HG03439 (cell line): ENCODE measurements around the gene SPTAN1.
A peak's percentile ranks its signal among the peaks of the same experiment; 100 is the strongest.
"Not testable (repeated sequence)": the region's sequence is repeated elsewhere in the genome, so short reads cannot be mapped to it uniquely, and the experiment has no call there.

ENCODE experiments used
- ATAC-seq: cut with Tn5 transposase; IDR thresholded peaks from one replicate; pipeline ENCODE4 v1.9.1; 2021; ENCODE audit warnings: mild to moderate bottlenecking, moderate library complexity; ENCODE audit not compliant: unreplicated experiment

SPTAN1 gene

GRCh38 chr9:128631636-128632035 lies 79.2 kb downstream of the SPTAN1 start:
- no peak for ATAC-seq

GRCh38 chr9:128632066-128632465 lies 79.7 kb downstream of the SPTAN1 start:
- no peak for ATAC-seq

- ATAC-seq: no peak
Observed at GRCh38 chr9:128632486-128632885, 80.1 kb downstream of the SPTAN1 start.

GRCh38 chr9:128633057-128633456 lies 80.7 kb downstream of the SPTAN1 start:
- ATAC-seq: no peak

- no peak for ATAC-seq
Observed at GRCh38 chr9:128633601-128634000, 81.2 kb downstream of the SPTAN1 start.

GRCh38 chr9:128634111-128634510 lies 81.7 kb downstream of the SPTAN1 start:
- no peak for ATAC-seq

- ATAC-seq: no peak
Observed at GRCh38 chr9:128634651-128635262, 82.4 kb downstream of the SPTAN1 start.

- no peak for ATAC-seq
Observed at GRCh38 chr9:128635266-128636023, 83.1 kb downstream of the SPTAN1 start.

- ATAC-seq: no peak
Observed at GRCh38 chr9:128636024-128636390, 83.6 kb downstream of the SPTAN1 start.

- ATAC-seq: no peak
Observed at GRCh38 chr9:128636556-128637530, 84.5 kb downstream of the SPTAN1 start.

- ATAC-seq: no peak
Observed at GRCh38 chr9:128637656-128638055, 85.3 kb downstream of the SPTAN1 start.

GRCh38 chr9:128638580-128638979 lies 86.2 kb downstream of the SPTAN1 start:
- no peak for ATAC-seq

- no peak for ATAC-seq
Observed at GRCh38 chr9:128640603-128641002, 88.2 kb downstream of the SPTAN1 start.

- ATAC-seq: no peak
Observed at GRCh38 chr9:128642675-128643245, 90.4 kb downstream of the SPTAN1 start.

GRCh38 chr9:128643519-128644300 lies 91.3 kb downstream of the SPTAN1 start:
- ATAC-seq: peak; percentile 58

- ATAC-seq: not testable (repeated sequence)
Observed at GRCh38 chr9:128648206-128648605, 95.8 kb downstream of the SPTAN1 start.

- no peak for ATAC-seq
Observed at GRCh38 chr9:128651798-128652197, 99.4 kb downstream of the SPTAN1 start.

GRCh38 chr9:128653908-128654307 lies 101.5 kb downstream of the SPTAN1 start:
- ATAC-seq: no peak

- no peak for ATAC-seq
Observed at GRCh38 chr9:128654481-128654880, 102.1 kb downstream of the SPTAN1 start.
